HepG2 (cell line): ENCODE measurements around the gene ANKRD39.
"Not testable (repeated sequence)": the region's sequence is repeated elsewhere in the genome, so short reads cannot be mapped to it uniquely, and the experiment has no call there.

ENCODE experiments used
- POLR2A ChIP-seq, 2 experiments: IDR thresholded peaks; 2 replicates each; pipeline ENCODE4 v1.6.1; 2011; ENCODE audit warnings: low read depth in 2 of 2, low read length in 2 of 2, mild to moderate bottlenecking in 1 of 2, moderate library complexity in 1 of 2; ENCODE audit not compliant: insufficient read depth in 1 of 2
- RAD21 ChIP-seq: fragments of 450-650 bp; formaldehyde crosslinking; IDR thresholded peaks from 2 replicates; pipeline ENCODE4 v1.5.0; 2020; ENCODE audit warnings: mild to moderate bottlenecking
- RARA ChIP-seq: IDR thresholded peaks from 2 replicates; pipeline ENCODE4 v1.6.1; 2016; ENCODE audit warnings: missing genetic modification reagents, missing compliant biosample characterization
- SRF ChIP-seq: IDR thresholded peaks from 2 replicates; pipeline ENCODE4 v1.6.1; 2011; ENCODE audit warnings: mild to moderate bottlenecking, low read depth, low read length, moderate library complexity
- TF ChIP-seq, protein P1 (sequence below): sonication (generic); formaldehyde crosslinking; IDR thresholded peaks from 2 replicates; pipeline ENCODE4 v1.5.0; 2020; ENCODE audit warnings: missing genetic modification reagents, mild to moderate bottlenecking, borderline replicate concordance

- TF ChIP-seq SRF; RARA (CRISPR knock-in tag); RAD21; POLR2A (IDR thresholded peaks at IDR 0.05; ENCODE audit: insufficient read depth in 1 of 2, low read depth in 2 of 2, low read length in 2 of 2): not testable (repeated sequence)
- TF ChIP-seq, protein P1, sequence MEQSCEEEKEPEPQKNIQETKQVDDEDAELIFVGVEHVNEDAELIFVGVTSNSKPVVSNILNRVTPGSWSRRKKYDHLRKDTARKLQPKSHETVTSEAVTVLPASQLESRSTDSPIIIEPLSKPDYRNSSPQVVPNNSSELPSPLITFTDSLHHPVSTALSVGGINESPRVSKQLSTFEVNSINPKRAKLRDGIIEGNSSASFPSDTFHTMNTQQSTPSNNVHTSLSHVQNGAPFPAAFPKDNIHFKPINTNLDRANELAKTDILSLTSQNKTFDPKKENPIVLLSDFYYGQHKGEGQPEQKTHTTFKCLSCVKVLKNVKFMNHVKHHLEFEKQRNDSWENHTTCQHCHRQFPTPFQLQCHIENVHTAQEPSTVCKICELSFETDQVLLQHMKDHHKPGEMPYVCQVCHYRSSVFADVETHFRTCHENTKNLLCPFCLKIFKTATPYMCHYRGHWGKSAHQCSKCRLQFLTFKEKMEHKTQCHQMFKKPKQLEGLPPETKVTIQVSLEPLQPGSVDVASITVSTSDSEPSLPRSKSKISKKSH (CRISPR knock-in tag), result not testable (repeated sequence)
Measured at GRCh38 chr2:96889502-96889901, 31.7 kb upstream of the ANKRD39 start.
